22Rv1 (cell line): ENCODE data around the gene RFX3.

Experiments
- ZFX ChIP-seq: fragments of 450-650 bp; IDR thresholded peaks from 2 replicates; pipeline ENCODE4 v1.6.1; 2017; ENCODE audit warnings: antibody characterized with exemption, borderline replicate concordance
- TF ChIP-seq, protein P1 (sequence below): fragments of 450-650 bp; IDR thresholded peaks from 2 replicates; pipeline ENCODE4 v1.5.1; 2017; ENCODE audit warnings: mild to moderate bottlenecking

DNA sequence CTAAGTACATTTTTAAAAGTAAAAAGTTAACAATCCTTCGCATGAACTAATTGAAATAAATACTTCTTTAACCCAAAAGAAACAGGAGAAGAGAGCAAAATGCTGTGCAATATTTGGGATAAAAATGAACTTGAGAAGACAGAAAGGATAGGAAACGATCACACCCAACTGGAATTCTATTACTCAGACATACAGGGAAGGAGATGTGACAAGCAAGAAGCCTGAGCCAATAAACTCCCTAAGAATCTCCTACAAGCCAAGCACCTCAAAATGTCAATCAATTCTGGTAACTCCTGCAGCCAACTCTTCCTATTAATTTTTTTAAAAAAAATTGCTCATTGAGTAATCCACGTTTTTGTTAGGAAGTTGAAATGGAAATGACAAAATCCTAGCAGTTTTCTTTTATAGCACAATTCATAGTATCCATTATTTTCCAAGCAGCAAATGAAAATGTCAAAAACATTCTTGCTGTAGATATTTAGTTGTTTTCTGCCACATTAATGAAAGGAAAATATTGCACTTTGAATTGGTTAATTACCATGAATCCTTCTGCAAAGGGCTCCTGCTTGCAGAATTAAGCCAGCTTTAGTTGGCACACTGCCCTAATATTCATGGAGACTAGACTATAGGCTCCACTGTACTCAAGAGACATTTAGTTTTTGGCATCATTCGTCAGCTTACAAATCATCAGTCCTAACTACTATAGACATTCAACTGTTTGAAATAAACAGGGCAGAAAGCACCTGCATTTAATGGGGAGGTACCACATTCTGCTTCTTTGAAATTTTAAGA, 89.0 kb downstream of the RFX3 start:
- TF ChIP-seq, protein P1, sequence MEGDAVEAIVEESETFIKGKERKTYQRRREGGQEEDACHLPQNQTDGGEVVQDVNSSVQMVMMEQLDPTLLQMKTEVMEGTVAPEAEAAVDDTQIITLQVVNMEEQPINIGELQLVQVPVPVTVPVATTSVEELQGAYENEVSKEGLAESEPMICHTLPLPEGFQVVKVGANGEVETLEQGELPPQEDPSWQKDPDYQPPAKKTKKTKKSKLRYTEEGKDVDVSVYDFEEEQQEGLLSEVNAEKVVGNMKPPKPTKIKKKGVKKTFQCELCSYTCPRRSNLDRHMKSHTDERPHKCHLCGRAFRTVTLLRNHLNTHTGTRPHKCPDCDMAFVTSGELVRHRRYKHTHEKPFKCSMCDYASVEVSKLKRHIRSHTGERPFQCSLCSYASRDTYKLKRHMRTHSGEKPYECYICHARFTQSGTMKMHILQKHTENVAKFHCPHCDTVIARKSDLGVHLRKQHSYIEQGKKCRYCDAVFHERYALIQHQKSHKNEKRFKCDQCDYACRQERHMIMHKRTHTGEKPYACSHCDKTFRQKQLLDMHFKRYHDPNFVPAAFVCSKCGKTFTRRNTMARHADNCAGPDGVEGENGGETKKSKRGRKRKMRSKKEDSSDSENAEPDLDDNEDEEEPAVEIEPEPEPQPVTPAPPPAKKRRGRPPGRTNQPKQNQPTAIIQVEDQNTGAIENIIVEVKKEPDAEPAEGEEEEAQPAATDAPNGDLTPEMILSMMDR: no peak
- TF ChIP-seq ZFX: no peak
